ENCODE data around the gene FGD2. TPM values are rescaled to one million over a fixed set of nuclear protein-coding genes. Genes with fewer than 3 reads are reported as not detected.

FGD2 gene
- total and polyA plus RNA-seq, 10 of the 15 experiments (the other 5 are each of a cell fraction or from before 2014, with no cell fraction given), result 5.2 to 88.1 (median 33.2) TPM

DNA sequence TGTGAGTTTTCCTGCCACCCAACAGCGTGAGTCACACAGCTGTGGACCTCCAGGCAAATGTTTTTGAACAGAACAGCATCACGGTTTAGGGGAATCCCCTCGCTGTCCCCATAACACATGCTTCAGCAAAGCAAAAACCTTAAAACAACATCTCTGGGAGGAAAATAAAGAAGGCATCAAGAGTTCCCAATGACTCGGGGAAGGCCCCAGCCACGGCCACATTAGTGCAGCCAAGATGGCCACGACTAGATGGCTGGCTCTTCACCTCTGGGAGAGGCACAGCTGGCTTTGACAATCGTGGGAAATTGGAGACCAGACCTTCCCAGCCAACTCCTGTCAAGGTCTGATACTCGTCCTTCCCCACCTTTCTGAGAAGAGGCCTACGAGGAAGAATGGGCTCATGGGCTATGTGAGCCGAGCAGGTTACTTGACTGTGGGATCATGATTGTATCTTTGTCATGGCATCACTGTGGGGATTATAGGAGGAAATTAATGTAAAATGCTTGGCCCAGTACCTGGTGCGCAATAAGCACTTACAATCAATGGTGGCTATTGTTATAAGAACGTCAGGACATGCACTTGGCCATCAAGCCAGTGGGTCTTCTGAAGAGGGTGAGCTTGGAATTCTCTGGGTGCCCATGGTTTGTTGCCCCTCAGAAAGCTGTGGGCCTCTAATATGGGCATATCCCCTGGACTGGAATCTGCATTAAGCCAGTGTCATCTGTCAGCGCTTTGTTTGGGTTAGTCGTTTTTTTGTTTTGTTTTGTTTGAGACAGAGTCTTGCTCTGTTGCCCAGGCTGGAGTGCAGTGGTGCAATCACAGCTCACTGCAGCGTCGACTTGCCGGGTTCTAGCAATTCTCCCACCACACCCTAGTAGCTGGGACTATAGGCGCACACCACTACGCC, 43.6 kb downstream of the FGD2 start (continued):
- TF ChIP-seq, protein P1, sequence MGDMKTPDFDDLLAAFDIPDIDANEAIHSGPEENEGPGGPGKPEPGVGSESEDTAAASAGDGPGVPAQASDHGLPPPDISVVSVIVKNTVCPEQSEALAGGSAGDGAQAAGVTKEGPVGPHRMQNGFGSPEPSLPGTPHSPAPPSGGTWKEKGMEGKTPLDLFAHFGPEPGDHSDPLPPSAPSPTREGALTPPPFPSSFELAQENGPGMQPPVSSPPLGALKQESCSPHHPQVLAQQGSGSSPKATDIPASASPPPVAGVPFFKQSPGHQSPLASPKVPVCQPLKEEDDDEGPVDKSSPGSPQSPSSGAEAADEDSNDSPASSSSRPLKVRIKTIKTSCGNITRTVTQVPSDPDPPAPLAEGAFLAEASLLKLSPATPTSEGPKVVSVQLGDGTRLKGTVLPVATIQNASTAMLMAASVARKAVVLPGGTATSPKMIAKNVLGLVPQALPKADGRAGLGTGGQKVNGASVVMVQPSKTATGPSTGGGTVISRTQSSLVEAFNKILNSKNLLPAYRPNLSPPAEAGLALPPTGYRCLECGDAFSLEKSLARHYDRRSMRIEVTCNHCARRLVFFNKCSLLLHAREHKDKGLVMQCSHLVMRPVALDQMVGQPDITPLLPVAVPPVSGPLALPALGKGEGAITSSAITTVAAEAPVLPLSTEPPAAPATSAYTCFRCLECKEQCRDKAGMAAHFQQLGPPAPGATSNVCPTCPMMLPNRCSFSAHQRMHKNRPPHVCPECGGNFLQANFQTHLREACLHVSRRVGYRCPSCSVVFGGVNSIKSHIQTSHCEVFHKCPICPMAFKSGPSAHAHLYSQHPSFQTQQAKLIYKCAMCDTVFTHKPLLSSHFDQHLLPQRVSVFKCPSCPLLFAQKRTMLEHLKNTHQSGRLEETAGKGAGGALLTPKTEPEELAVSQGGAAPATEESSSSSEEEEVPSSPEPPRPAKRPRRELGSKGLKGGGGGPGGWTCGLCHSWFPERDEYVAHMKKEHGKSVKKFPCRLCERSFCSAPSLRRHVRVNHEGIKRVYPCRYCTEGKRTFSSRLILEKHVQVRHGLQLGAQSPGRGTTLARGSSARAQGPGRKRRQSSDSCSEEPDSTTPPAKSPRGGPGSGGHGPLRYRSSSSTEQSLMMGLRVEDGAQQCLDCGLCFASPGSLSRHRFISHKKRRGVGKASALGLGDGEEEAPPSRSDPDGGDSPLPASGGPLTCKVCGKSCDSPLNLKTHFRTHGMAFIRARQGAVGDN (IDR thresholded peaks at IDR 0.05), result no peak

DNA sequence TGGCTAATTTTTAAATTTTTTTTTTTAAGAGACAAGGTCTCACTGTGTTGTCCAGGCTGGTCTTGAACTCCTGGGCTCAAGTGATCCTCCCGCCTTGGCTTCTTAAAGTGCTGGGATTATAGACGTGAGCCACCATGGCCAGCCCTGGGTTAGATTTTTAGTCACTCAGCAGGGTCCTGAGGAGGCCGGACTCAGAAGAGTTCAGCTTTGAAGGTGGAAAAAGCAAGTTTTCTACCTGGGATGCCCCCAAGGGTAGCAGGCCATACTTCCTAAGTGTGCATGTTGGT, 44.2 kb downstream of the FGD2 start:
- WGBS (ENCODE audit: insufficient coverage, insufficient replicate concordance, low lambda C conversion rate, missing lambda C conversion rate), result 2% methylated on average over 3 of the region's 3 CpGs
- Histone ChIP-seq H3K27me3 (replicated peaks in 1 of 2; ENCODE audit: control insufficient read depth in 2 of 2, insufficient read depth in 2 of 2, low read length in 1 of 2) (no peaks in the 10 kb centered on the region), H3K79me2 (ENCODE audit: control insufficient read depth, insufficient read depth, low read length) (no peaks in the 10 kb centered on the region), H3K9ac (ENCODE audit: control insufficient read depth, insufficient read depth, low read length) (peak overlapping the region; percentile 1; the same call in 1 of the 2 replicates), H3K4me3 (no peak overlapping the region), H4K20me1 (ENCODE audit: control insufficient read depth, insufficient read depth) (no peaks in the 10 kb centered on the region), H3K9me3 (replicated peaks; ENCODE audit: control insufficient read depth, insufficient read depth, low read length) (no peaks in the 10 kb centered on the region), H3K4me1 (ENCODE audit: control insufficient read depth, insufficient read depth, low read length) (peaks cover 40% of the 10 kb centered on the region), H3K27ac (ENCODE audit: control insufficient read depth, insufficient read depth) (peak overlapping the region; percentile 19), H2AFZ (ENCODE audit: control insufficient read depth, low read depth, low read length) (no peak overlapping the region), H3K36me3 (ENCODE audit: control insufficient read depth in 2 of 2, insufficient read depth in 2 of 2, low read length in 1 of 2) (no peaks in the 10 kb centered on the region), H3K4me2 (ENCODE audit: control insufficient read depth, insufficient read depth) (peak overlapping the region; percentile 86; the same call in 1 of the 2 replicates)
- in situ Hi-C loops (cut with MboI), result loop anchor here (5.0 kb wide), 1 partner anchor 123 kb away; the partner anchor contains the start of gene PIM1
- FAIRE-seq (no peak), ATAC-seq (no peak), DNase-seq (ENCODE audit: low read depth, low spot score) (no peak)
- ChIA-PET CTCF (interaction anchor here (0.7 to 10.3 kb wide), 10 partner anchors 16 to 284 kb away, joined by 3 to 260 read pairs (median 6); partner anchors contain the start of gene PIM1), SMC1A (ENCODE audit: uncharacterized antibody, unreplicated experiment) (interaction anchor here (1.1 to 13.5 kb wide), 7 partner anchors 10 to 160 kb away, joined by 3 to 266 read pairs (median 16); partner anchors contain the start of gene PIM1), RAD21 (ENCODE audit: unreplicated experiment) (interaction anchor here (1.5 to 12.3 kb wide), 7 partner anchors 21 to 161 kb away, joined by 3 to 255 read pairs (median 11); partner anchors contain the start of gene PIM1), POLR2A (interaction anchor here (0.6 to 5.6 kb wide), 2 partner anchors 110 to 122 kb away, joined by 3 to 43 read pairs; partner anchors contain the start of gene PIM1)
- BruUV-seq (replicated peaks), result no TSS peak
- intact Hi-C loops (cut with micrococcal nuclease; ENCODE audit: unreplicated experiment), result loop anchor here (5.0 kb wide), 1 partner anchor 53 kb away; no protein-coding TSS in a partner anchor
- no peak for TF ChIP-seq RUNX3 (IDR thresholded peaks at IDR 0.05; ENCODE audit: low read length)
- TF ChIP-seq, protein P2, sequence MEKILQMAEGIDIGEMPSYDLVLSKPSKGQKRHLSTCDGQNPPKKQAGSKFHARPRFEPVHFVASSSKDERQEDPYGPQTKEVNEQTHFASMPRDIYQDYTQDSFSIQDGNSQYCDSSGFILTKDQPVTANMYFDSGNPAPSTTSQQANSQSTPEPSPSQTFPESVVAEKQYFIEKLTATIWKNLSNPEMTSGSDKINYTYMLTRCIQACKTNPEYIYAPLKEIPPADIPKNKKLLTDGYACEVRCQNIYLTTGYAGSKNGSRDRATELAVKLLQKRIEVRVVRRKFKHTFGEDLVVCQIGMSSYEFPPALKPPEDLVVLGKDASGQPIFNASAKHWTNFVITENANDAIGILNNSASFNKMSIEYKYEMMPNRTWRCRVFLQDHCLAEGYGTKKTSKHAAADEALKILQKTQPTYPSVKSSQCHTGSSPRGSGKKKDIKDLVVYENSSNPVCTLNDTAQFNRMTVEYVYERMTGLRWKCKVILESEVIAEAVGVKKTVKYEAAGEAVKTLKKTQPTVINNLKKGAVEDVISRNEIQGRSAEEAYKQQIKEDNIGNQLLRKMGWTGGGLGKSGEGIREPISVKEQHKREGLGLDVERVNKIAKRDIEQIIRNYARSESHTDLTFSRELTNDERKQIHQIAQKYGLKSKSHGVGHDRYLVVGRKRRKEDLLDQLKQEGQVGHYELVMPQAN (conservative IDR thresholded peaks at IDR 0.05), result no peak
- 0 out of 2 replicates have a peak, but pooled peaks have one; percentile 62 for TF ChIP-seq MTA3 (IDR thresholded peaks at IDR 0.05; ENCODE audit: borderline replicate concordance, low read length)
